HG03103 (cell line): ENCODE data around the gene PIM3.

Experiments
- ATAC-seq: cut with Tn5 transposase; IDR thresholded peaks from one replicate; pipeline ENCODE4 v1.9.1; 2021; ENCODE audit warnings: low read depth; ENCODE audit not compliant: unreplicated experiment

The PIM3 gene

DNA sequence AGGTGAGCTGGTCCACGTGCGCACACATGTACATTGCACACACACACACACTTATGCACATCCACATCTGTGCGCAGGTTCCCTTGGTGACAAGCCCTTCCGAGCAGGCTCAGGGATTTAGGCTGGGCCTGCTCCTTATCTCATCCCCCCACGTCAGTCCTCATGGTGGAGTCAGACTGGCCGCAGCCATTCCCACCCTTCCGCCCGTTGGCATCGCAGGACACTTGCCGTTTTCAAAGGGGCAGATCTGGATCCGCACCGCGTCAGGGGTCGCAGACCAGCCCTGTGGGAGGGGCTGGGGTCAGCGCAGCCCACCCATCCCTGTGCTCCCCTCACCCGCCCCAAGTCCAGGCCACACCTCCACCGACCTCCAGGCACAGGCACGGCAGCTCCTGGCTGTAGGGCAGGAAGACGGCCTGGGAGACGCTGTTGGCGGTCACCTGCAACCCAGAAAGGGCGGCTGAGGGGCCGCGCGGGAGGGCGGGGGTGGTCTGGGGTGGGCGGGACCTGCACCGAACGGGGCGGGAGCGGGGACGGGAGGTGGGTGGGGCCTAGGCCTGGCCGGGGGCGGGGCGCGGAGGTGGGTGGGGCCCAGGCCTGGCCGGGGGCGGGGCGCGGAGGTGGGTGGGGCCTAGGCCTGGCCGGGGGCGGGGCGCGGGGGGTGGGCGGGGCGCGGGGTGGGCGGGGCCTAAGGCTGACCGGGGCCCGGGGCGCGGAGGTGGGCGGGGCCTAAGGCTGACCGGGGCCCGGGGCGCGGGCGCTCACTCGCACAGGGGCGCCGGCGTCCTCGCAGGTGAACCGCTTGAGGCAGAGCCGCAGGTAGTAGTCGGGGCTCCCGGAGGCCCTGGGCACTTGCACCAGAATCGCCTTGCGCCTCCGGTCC, 38.7 kb downstream of the PIM3 start:
- no peak for ATAC-seq

GRCh38 chr22:49999946-50000586, 39.5 kb downstream of the PIM3 start:
- ATAC-seq, result no peak

- no peak for ATAC-seq
Observed at GRCh38 chr22:50000587-50001387, 40.2 kb downstream of the PIM3 start.

- ATAC-seq, result no peak
Observed at GRCh38 chr22:50001388-50002231, 41.0 kb downstream of the PIM3 start.

DNA sequence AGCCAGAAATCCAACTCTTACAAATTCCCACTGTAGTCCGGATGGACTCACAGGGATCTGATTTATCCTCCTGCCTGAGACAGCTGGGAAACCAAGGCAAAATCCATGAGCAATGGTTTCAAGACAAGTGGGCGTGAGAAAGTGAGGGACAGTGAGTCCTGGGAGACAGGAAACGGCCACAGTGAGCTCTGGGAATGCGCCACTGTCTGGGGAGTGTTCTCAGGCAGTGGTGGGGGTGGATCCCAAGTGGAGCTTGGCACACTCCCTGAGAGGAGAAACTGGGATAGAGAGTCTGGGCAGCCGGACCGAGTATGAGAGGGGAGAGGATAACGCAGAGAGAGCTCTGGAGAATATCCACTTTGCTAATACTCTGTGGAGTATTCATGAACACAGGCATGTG, 42.2 kb downstream of the PIM3 start:
- no peak for ATAC-seq

GRCh38 chr22:50004918-50005317, 44.3 kb downstream of the PIM3 start:
- ATAC-seq, result no peak

DNA sequence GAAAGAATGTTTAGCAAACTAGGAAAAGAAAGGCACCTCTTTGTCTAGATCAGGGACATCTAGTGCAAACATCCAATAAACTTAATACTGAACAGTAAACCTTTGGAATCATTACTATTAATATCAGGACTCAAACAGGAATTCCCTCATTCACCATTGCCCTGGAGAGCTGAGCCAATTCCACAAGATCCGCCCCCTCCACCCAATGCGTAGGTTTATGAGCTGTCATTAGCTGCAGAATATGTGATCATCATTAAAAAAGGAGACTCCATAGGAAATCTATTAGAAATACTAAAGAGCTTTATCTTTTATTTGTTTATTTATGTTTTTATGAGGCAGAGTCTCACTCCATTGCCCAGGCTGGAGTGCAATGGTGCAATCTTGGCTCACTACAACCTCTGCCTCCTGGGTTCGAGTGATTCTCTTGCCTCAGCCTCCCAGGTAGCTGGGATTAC, 46.5 kb downstream of the PIM3 start:
- ATAC-seq, result no peak

GRCh38 chr22:50008151-50009040, 47.8 kb downstream of the PIM3 start:
- no peak for ATAC-seq

DNA sequence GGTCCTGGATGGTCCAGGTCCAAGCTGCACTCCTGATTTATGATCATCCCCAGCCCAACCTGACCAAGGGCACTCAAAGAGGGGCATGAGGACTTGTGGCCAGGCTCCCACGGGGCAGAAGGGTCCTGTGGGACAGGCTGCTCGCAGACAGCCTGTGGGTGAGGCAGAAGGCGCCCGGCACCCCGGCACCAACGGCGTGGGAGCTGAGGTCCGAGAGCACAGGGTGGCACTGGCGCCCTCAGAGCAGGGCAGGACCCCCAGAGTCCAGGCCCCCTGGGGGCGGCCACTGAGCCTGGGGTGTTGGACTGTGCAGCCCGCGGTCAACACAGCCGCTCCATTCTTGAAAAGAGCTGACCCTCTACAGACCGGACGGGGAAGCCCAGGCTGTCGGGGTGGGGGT, 48.7 kb downstream of the PIM3 start:
- no peak for ATAC-seq

DNA sequence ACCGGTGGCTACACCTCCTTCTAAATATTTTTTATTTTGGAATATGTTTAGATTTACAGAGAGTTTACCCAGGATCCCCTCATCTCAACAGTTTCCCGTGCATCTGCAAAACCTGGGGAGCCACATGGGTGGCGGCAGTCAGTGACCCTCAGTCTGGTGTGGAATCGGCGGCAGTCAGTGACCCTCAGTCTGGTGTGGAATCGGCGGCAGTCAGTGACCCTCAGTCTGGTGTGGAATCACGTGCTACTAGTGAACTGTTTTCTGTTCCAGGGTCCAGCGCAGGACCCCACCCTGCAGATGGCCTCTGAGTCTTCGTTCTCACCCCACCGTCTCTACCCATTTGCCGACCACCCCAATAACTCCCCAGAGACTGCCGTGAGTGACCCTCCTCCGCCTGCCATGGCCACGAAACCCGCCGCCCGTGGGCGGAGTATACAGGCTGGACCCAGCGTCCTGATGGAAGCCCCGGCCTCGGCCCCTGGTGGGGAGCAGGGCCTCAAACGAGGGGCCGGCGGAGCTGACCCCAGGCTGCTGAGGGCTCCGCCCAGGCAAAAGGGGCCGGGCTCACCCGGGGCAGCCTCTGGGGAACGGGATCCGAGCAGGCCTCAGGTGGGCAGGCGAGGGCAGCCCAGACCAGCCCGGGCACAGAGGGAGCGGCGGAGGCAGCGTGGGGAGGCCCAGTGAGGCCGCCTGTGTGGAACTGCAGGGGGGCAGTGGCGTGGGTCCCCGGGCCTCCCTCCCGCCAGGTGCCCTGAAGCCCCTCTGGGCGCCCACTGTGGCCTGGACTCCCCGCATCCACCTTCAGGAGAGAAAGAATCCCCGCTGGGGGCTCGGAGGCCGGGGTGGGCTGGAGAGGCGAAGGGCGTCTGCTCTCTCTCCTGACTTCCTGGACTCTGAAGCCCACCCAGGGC, 49.4 kb downstream of the PIM3 start:
- no peak for ATAC-seq

DNA sequence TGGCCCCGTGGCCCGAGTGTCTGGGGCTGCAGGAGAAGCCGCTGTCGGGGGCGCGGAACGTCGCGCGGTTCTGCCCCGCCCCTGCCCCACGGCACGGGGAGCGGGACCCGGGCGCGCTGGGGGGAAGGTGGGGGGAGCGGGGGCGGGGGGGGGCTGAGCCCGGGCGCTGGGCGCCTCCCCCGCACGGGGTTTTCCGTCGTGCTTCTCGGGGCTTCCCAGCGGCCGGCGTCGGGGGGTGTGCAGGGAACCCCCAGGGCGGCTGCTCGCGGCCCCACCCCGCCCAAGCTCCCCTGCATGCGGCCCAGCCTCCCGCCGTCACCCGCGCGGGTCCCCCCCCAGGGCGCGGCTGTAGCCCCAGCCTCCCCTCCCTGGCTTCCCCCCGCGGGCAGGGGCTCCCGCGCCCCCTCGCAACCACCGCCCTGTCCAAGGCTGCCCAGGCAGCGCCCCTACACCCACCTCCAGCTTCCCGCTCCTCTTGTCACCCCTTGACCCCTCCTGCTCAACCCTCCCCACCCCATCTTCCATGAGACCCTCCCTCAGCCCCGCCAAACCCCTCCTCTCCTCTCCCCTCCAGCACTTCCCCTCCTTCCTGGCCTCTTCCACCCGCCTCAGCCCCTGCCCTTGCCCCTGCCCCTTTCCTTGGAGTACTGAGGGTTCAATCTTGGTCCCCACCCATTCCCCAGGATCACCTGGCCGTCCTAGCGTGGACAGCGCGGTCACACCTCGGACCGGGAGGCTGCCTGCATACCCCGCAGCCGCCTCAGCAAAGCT, 50.3 kb downstream of the PIM3 start:
- no peak for ATAC-seq

DNA sequence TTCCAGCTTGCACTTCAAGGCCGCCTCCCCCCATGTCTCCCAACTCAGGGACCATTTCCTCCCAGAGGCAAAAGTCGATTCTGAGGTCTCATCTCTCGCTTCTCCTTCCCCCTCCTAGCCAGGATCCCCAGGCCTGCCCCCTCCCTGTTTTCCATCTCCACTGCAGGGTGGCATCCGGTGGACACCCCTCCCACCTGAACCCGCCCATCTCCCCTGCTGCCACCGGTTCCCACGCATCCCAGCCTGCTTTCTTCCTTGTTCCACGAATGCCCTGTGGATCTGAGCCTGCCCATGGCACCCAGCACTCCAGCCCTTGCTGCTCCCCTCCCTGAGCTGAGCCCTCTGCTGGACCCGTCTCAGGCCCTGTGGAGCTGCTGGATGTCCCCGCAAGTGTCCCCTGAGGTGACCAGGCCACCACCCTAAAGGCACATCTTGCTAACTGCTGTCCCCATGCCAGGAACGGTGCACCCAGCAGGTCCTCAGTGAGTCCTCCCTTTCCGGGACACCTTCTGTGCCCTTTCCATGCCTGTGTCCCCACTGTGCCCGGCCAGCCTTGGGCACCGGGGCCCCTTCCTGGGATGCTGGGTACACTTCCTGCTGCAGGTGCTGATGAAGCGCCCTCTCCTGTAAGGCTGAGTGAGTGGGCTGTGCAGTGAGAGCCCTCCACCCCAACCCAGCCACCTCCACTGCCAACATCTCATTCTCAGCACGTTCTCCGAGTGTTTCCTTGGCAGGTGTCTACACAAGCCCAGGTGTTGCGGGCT, 51.1 kb downstream of the PIM3 start:
- ATAC-seq, result no peak

- ATAC-seq, result no peak
Observed at GRCh38 chr22:50012211-50013181, 51.9 kb downstream of the PIM3 start, which contains the start of gene IL17REL. Gene IL17REL, minus strand, starts transcription at chr22:50012765. Its CDS starts 119 bp downstream, at chr22:50012646.
